ENCODE data around the gene NOTCH1. TPM values are rescaled to one million over a fixed set of nuclear protein-coding genes. Genes with fewer than 3 reads are reported as not detected.
A peak's percentile ranks its signal among the peaks of the same experiment; 100 is the strongest.

The NOTCH1 gene
- total RNA-seq, 2 donors from 2014 or later, result 23.4 to 24.2 TPM

DNA sequence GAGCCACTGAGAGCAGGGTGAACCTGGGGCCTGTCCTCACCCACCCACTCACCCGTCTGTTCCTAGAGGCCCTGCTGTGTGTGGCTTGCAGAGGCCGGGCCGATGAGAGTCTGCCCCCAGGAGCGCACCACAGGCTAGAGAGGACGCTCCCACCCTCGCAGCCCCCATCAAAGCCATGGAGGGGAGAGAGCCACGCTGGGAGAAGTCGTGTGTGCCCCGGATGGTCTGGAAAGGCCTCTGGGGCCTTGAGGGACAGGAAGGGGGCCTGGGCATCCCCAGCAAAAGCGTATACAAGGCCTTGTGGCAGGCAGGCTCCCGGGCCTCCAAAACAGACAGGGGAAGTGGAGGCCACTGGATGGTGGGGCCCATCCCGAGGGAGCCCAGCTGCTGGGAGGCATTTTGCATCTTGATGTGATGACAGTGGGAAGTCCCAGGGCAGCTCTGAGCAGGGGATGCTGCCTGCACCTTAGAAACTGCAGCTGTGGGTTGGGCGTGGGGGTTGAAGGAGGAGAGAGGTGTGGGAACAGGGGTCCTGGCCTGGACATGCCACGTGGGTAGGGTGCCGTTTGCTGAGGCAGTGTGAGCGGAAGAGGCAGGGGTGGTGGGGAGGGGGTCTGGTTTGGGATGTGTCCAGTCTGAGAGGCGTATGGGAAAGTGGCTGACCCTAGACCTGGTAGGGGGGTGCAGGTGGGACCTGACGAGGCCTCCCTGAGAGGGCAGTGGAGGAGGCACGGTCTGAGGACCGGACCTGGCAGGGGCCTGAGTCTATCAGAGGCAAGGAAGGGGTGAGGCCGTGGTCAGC is 43.0 kb upstream of the NOTCH1 start:
- Histone ChIP-seq H3K27ac (ENCODE audit: low read depth, low read length) (peak overlapping the region; percentile 91), H3K27me3 (ENCODE audit: control insufficient read depth, insufficient read depth, low read length, poor library complexity, severe bottlenecking) (no peaks in the 10 kb centered on the region), H3K9me3 (ENCODE audit: control insufficient read depth, low read length) (no peaks in the 10 kb centered on the region), H3K36me3 (ENCODE audit: control insufficient read depth, insufficient read depth, low read length) (no peaks in the 10 kb centered on the region), H3K9ac (ENCODE audit: extremely low read depth, low read length, poor library complexity, severe bottlenecking) (peak overlapping the region; percentile 34), H3K4me3 (ENCODE audit: low read length) (no peak overlapping the region), H3K4me1 (ENCODE audit: control insufficient read depth, insufficient read depth, low read length) (peaks cover 7% of the 10 kb centered on the region)
- 52 to 66% methylated on average over 5 to 21 of the region's 21 CpGs for WGBS, 2 experiments (ENCODE audit: insufficient coverage in 1 of 2, insufficient read length in 1 of 2)
- peak overlapping the region; percentile 94 for H3K27ac Mint-ChIP-seq
- no peaks in the 10 kb centered on the region for H3K36me3 Mint-ChIP-seq (ENCODE audit: low read depth)
- TF ChIP-seq, protein P1, sequence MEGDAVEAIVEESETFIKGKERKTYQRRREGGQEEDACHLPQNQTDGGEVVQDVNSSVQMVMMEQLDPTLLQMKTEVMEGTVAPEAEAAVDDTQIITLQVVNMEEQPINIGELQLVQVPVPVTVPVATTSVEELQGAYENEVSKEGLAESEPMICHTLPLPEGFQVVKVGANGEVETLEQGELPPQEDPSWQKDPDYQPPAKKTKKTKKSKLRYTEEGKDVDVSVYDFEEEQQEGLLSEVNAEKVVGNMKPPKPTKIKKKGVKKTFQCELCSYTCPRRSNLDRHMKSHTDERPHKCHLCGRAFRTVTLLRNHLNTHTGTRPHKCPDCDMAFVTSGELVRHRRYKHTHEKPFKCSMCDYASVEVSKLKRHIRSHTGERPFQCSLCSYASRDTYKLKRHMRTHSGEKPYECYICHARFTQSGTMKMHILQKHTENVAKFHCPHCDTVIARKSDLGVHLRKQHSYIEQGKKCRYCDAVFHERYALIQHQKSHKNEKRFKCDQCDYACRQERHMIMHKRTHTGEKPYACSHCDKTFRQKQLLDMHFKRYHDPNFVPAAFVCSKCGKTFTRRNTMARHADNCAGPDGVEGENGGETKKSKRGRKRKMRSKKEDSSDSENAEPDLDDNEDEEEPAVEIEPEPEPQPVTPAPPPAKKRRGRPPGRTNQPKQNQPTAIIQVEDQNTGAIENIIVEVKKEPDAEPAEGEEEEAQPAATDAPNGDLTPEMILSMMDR (conservative IDR thresholded peaks at IDR 0.05), result no peak
- peaks cover 12% of the 10 kb centered on the region for H3K4me1 Mint-ChIP-seq
- peak overlapping the region; percentile 39 for H3K4me3 Mint-ChIP-seq
- H3K9me3 Mint-ChIP-seq, result no peaks in the 10 kb centered on the region
- peak; percentile 76 for DNase-seq
- no peaks in the 10 kb centered on the region for H3K27me3 Mint-ChIP-seq (ENCODE audit: insufficient read depth)

DNA sequence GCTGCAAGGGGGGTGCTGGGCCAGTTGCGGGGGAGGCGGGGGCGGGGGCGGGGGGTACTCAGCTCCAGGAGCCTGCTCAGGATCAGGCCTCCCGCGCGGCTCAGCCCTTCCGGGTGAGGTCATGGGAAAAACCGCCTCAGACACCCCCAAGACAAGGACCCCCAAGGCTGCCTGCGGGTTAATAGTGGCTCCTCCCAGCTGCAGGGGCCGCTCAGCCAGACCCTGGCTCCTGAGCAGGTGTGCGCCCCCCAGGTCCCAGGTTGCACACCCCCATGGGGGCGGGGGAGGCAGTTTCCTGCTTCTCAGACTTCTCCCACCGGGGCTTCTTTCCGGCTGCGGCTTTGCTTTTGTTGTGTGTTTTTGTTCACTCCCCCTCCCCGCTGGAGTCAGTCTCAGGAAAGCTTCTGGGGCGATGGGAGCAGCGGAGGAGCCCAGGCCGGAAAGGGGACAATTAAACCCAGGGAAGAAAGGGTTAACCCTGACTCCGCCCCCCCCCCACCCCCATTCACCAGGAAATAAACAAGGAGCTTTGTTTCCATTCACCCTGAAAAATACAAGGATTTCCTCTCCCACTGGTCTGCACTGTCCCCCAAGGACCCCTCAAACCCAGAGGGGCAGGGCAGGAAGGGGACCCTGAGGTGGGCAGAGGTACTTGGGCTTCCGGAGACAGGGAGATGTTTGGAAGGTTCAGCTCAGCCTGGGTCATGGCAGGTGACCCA is 42.3 kb upstream of the NOTCH1 start:
- Histone ChIP-seq H3K4me1 (ENCODE audit: control insufficient read depth, insufficient read depth, low read length) (peaks cover 7% of the 10 kb centered on the region), H3K27me3 (ENCODE audit: control insufficient read depth, insufficient read depth, low read length, poor library complexity, severe bottlenecking) (no peaks in the 10 kb centered on the region), H3K27ac (ENCODE audit: low read depth, low read length) (peak overlapping the region; percentile 91), H3K4me3 (ENCODE audit: low read length) (no peak overlapping the region), H3K9ac (ENCODE audit: extremely low read depth, low read length, poor library complexity, severe bottlenecking) (peak overlapping the region; percentile 34), H3K36me3 (ENCODE audit: control insufficient read depth, insufficient read depth, low read length) (no peaks in the 10 kb centered on the region), H3K9me3 (ENCODE audit: control insufficient read depth, low read length) (no peaks in the 10 kb centered on the region)
- H3K4me1 Mint-ChIP-seq, result peaks cover 12% of the 10 kb centered on the region
- peak; percentile 97 for DNase-seq
- peak overlapping the region; percentile 39 for H3K4me3 Mint-ChIP-seq
- H3K36me3 Mint-ChIP-seq (ENCODE audit: low read depth), result no peaks in the 10 kb centered on the region
- TF ChIP-seq, protein P1 (conservative IDR thresholded peaks at IDR 0.05), result no peak
- H3K27me3 Mint-ChIP-seq (ENCODE audit: insufficient read depth), result no peaks in the 10 kb centered on the region
- 0 to 15% methylated on average over 2 to 22 of the region's 22 CpGs for WGBS, 2 experiments (ENCODE audit: insufficient coverage in 1 of 2, insufficient read length in 1 of 2)
- H3K27ac Mint-ChIP-seq, result peak overlapping the region; percentile 94
- no peaks in the 10 kb centered on the region for H3K9me3 Mint-ChIP-seq

DNA sequence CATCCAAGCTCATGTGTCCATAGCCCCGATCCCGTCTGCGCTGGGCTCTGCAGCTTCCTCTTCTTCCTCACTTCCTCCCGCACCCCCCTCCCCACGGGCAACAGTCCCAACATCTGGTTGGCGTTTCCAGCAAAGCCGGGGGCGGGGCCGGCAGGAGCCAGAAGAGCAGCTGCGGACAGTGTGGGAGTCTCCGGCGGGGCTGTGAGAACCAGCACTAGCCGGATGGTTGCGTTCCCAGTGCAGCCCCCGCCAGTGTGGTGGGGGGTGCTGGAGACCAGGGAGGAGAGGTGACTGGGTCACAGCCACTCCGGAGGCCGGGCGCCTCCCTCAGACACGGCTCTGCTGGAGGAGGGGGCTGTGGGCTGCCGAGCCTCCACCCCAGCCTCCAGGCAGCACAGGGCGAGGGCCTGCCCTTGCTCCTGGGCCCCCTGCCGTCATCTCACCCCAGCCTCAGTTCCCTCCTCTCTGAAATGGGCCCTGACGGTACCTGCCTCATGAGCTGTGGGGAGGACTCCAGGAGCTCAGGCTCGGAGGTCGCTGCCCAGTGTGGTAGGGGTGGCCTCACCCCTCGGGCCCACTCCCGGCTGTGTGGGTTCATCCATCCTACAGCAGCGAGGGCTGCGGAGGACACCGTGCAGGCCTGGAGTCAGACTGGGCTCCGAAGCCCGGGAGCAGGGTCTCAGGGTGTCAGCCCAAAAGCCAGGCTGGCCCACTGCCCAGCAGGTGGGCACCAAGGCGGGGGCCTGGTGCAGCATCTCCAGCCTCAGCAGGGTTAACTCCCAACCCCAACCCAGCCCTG is 41.5 kb upstream of the NOTCH1 start:
- WGBS, 2 experiments (ENCODE audit: insufficient coverage in 1 of 2, insufficient read length in 1 of 2), result 34 to 41% methylated on average over 20 to 33 of the region's 33 CpGs
- no peaks in the 10 kb centered on the region for H3K9me3 Mint-ChIP-seq
- DNase-seq, result peak; percentile 92
- no peaks in the 10 kb centered on the region for H3K9me3 ChIP-seq (ENCODE audit: control insufficient read depth, low read length)
- H3K4me1 ChIP-seq (ENCODE audit: control insufficient read depth, insufficient read depth, low read length), result peaks cover 7% of the 10 kb centered on the region
- H3K36me3 ChIP-seq (ENCODE audit: control insufficient read depth, insufficient read depth, low read length), result no peaks in the 10 kb centered on the region
- TF ChIP-seq, protein P1 (conservative IDR thresholded peaks at IDR 0.05), result no peak
- no peaks in the 10 kb centered on the region for H3K27me3 ChIP-seq (ENCODE audit: control insufficient read depth, insufficient read depth, low read length, poor library complexity, severe bottlenecking)
- H3K4me3 ChIP-seq (ENCODE audit: low read length), result no peak overlapping the region
- H3K36me3 Mint-ChIP-seq (ENCODE audit: low read depth), result no peaks in the 10 kb centered on the region
- no peaks in the 10 kb centered on the region for H3K27me3 Mint-ChIP-seq (ENCODE audit: insufficient read depth)
- peak overlapping the region; percentile 84 for H3K27ac ChIP-seq (ENCODE audit: low read depth, low read length)
- peaks cover 12% of the 10 kb centered on the region for H3K4me1 Mint-ChIP-seq
- no peak overlapping the region for H3K9ac ChIP-seq (ENCODE audit: extremely low read depth, low read length, poor library complexity, severe bottlenecking)
- H3K4me3 Mint-ChIP-seq, result peak overlapping the region; percentile 24
- H3K27ac Mint-ChIP-seq, result peak overlapping the region; percentile 61

All from endodermal cell (in vitro differentiated cells).